GM18505 (cell line): ENCODE measurements around the gene ABLIM1.

Experiments used
- ATAC-seq: cut with Tn5 transposase; IDR thresholded peaks from one replicate; pipeline ENCODE4 v1.9.1; 2021; ENCODE audit not compliant: unreplicated experiment
- POLR2A ChIP-seq: IDR thresholded peaks from 4 replicates; pipeline ENCODE4 v1.6.1; 2011; ENCODE audit warnings: borderline replicate concordance; ENCODE audit not compliant: insufficient read depth, insufficient read length; ENCODE audit errors: extremely low read depth

The ABLIM1 gene

DNA sequence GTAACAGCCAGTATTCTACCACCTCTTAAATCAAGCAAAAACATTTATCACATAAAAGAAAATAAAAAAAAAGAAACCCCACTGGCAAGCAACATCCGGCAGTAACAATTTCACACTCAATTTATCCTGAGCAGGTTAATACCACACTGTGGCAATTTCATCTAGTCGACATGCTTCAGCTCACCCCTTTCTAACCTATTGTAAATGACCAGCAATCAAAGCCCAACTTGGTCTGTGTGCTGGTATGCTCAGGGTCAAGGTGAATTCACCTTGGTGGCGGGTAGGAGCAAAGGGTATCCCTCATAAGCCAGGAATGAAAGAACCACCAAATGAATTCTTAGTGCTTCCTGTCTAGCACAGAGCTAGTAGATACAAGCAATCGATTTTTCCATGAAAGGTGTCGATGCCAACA lies 144.7 kb downstream of the ABLIM1 start:
- no peak for ATAC-seq
- no peak for TF ChIP-seq POLR2A

DNA sequence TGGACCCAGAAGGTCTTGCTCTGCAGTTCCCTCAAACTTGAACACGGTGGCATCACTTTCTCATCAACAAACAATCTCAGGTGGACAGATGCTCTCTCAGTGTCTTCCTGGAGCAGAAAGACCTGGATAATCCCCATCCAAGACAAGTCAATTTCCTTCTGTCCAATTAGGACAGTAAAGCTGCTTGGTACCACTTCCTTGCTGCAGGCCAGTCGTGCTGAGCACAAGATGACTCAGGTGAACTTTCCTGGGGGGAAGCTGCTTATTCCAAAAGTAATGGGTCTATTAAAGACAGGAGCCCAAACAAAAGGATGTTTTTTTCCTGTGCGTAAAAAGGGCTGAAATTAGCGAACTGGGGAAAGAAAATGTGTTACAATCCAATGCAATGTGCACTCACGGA lies 146.2 kb downstream of the ABLIM1 start:
- ATAC-seq = no peak
- TF ChIP-seq POLR2A = no peak

DNA sequence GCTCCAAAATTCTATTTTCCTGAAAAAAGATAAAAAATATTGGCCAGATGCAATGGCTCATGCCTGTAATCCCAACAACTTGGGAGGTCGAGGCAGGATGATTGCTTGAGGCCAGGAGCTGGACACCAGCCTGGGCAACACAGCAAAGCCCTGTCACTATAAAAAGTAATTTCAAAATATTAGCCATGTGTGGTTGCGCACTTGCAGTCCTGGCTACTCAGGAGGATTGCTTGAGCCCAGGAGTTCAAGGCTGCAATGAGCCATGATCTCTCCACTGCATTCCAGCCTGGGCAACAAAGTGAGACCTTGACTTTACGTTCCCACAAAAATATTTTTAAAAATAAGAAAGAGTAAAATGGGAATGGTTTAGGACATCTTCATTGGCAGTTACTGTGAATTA lies 149.7 kb downstream of the ABLIM1 start:
- ATAC-seq = no peak
- no peak for TF ChIP-seq POLR2A

DNA sequence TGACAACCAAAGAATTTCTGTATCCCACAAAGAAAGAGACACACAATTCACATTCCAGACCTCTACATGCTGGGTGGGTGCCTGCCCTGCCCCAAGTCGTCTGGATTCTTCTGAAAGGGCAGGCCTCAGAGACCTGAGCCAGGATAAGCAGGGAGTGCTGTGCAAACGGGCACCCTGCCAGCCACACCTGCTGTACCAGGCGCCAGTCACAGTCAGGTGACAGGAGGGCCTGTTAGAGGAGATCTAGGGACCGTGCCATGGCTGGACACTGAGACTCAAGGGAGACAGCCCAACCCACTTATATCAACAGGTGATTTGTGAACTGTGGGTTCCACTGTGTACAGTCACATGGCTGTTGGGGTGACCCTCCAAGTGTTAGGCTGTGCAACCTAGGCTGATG lies 150.6 kb downstream of the ABLIM1 start:
- TF ChIP-seq POLR2A = no peak
- no peak for ATAC-seq

DNA sequence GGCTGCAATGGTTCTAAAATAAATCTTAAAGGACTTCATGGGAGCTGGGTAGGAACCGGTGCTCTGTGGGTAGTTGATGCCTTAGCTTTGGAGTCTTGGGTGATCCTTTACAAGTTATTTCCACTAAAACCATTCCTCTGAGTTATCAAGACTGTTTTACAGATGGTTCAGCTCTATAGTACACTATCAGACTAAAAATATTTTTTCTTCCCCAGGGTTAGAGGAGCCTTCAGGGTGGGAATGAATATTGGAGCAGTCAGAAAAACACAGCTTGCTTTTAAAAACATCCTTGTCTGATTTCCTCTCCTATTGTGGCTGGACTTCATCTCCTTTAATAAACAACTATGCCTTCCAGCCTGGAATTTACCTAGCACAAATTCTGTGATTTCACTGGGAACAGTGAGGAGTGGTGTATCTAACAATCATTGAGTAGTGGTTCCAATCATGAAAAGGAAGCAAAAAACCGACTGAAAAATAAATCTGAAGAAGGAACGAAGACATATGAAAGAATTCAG lies 151.1 kb downstream of the ABLIM1 start:
- ATAC-seq = no peak
- TF ChIP-seq POLR2A = no peak

DNA sequence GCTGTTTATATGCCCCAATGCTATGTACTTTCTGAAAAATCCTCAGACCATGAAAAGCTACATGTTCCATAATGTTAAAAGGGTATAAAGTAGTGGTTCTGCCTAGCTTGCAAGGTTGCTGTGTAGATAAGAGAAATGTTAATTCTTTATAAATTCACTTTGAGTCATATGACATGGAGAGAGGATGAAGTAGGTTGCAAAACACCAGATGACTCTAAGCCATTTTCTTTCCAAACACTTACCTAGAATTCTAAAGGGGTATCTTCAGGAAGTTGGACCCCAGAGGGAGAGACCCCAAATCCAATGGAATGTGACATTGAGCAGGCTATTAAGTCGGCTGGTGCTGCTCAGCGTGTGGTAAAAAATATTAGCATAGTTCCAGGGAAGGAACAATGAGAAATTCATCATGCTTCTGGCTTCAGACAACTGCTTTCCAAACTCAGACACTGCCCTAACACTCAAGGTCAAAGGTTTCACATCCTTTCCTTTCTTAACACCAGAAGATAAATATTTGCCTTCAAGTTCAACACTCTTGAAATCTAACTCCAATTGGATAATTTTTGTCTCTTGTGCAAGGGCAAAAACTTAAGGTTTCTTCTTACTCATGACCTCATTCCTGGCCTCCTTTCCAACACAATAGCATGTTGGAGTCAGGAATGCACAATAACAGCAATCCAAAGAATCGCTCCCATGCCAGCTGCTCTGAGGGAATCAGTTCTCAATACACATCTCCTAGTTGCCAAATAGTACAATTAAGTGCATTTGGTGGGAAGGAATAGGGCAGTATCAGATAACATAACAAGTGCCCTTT lies 153.1 kb downstream of the ABLIM1 start:
- ATAC-seq = no peak
- no peak for TF ChIP-seq POLR2A

DNA sequence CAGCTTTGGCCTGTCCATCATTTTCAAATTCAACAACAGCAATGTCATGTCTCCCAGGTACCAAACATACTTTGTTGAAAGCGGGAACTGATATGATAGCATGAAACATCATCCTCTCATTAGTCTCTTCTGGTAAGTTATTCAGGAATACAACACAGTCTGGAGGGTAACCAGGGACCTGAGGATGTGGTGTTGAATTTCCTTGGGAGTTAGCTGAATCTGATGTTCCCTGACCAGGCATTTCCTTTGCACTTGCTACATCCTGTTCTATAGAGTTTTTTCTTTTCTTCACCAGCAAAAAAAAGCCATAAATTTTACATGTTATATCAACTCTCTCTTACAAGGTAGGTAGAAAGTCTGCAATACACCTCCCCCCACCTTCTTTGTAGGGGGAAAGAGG lies 156.0 kb downstream of the ABLIM1 start:
- no peak for TF ChIP-seq POLR2A
- ATAC-seq = no peak

DNA sequence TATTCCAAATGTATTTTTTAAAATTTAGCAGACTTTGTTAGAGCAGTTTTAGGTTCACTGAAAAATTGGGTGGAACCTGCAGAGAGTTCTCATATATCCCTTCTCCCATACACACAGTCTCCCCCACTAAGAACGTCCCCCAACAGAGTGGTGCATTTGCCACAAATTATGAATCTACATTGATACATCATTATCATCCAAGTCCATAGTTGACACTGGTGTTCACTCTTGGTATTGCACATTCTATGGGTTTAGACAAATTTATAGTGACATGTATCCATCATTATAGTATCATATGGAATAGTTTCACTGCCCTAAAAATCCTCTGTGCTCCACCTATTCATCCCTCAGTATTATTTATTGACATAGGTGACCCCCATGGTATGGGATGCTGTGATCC lies 156.4 kb downstream of the ABLIM1 start:
- TF ChIP-seq POLR2A = no peak

DNA sequence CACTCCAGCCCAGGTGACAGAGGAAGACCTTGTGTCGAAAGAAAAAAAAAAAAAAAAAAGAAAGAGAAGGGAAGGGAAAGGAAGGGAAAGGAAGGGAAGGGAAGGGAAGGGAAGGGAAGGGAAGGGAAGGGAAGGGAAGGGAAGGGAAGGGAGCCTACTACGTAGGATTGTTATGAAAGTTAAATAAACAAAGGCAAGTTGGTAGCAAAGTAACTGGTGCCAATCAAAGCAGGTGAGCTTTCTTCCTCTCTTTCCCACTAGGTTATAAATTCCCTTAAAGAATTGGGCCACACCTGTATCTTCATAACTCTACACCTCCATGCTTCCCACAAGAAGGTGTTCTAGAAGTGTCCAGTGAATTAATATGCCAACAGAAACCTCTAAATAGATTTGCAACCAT lies 157.4 kb downstream of the ABLIM1 start:
- no peak for ATAC-seq
- TF ChIP-seq POLR2A = no peak

More for the DNA sequence above, 156.4 kb downstream of the ABLIM1 start:
- ATAC-seq = no peak

DNA sequence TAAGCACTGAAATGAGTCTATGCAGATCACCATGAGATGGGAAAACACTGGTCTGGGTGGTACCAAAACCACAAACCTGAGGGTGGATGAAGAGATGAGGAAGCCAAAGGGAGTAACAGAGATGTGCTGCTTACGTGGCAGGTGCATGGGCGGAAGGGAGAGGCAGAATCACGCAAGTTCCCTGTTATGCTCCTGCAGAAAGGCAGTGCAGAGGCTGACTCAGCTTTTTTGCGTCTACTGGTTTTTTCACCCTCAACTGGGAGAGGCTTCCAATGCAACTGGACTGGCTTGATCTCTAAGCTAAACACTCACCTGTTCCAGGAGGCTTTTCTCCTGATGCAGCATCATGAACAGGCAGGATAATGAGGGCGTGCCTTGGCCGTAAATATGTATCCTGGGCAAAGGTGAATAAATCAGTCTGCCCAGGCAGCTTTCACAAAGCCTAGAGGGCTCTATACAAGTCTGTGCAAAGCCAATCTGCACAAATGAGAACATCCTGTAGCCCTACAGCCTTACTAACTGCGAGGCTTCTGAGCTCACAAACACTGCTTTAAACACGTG lies 158.4 kb downstream of the ABLIM1 start:
- TF ChIP-seq POLR2A = no peak

DNA sequence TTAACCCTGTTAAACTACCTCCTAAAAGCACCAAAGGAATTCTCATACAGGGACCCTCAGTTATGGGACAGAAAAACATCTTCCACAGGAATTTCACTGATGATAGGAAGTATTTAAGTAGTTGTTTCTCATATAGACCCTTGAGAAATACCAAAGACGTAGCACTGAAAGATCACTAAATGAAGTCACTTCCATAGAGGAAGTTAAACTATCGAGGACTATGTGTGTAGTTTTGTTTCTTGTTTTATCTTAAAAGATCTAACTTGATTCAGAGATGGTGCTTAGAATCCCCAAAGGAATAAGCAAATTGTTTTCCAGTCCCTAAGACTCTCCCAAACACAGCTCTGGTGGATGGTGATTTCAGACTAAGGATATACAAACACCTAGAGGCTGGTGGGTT lies 159.0 kb downstream of the ABLIM1 start:
- TF ChIP-seq POLR2A = no peak
- peak; percentile 24 for ATAC-seq

More for the DNA sequence above, 158.4 kb downstream of the ABLIM1 start:
- ATAC-seq = peak; percentile 32

DNA sequence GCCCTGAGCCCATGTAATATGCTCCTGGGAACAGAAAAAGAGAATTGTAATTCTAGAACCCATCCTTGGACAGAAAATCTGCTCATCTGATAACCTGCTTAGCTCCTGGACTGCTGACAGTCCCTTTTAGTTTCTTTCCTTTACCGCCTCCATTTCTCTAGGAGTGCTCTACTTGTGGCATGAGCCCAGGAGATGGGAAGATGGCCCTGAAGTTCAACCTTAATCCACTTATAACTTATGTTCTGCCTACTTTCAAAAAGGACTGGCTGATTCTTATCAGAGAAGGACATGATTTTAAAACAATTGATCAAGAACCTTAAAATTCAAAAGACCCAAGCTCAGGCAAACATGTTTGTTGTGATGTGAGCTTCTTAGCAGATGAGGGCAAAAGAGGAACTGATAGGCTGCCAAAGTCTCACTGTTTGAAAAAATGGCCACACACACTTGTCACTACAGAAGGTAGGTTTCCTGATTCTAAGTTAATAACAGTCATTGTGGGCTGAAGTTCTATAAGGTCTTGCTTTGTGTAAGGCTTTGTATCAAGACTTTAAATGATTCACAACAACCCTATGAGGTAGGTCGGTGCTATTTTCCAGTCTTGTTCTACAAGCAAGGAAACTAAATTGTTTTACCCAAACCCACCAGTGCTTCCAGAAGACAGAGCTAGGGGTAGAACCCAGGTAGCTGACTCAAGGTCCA lies 159.5 kb downstream of the ABLIM1 start:
- peak; percentile 40 for TF ChIP-seq POLR2A
- peak; percentile 55 for ATAC-seq

DNA sequence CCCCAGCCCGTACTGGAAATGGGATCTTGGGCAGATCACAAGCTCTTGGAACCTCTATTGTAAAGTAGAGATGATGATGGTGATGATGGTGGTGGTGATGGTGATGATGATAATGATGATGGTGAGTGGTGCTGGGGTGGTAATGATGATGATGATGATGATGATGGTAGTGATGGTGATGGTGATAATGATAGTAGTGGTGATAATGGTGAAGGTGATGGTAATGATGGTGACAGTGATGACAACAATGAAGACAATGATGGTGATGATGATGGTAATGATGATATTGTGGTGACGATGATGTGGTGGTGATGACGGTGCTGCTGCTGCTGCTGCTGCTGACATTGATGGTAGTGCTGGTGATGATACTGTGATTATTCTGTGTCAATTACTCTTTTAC lies 162.8 kb downstream of the ABLIM1 start:
- no peak for TF ChIP-seq POLR2A
- ATAC-seq = no peak

DNA sequence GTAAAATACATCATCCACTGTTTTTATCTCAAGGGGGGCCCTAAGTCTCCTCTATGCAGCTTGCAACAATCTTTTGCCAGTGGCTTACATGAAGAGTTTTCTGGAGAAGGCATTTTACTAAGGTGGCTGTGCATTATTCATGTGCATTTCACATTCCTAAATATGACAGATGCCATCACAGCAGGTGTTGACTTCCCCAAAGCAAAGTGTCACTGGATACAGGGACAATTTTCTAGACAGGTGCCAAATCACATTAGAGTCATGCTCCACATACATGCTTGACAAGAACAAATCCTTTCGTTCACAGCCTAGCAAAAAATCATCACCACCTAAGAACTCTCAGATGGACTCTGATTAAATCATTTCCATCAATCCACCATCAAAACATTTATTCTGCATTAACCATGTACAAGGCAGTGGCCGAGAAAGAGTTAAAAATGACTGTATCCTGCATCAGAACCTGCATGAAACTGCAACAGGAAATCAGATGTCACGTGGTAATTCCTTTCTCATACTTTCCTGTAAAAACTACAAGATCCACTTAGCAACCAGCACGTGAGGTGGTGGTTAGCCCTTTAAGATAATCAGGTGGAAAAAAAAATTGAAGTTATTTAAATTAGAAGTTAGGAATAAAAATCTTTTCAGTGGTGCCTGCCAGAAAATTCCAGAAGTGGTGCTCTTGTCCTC lies 165.6 kb downstream of the ABLIM1 start:
- ATAC-seq = no peak
- TF ChIP-seq POLR2A = no peak

DNA sequence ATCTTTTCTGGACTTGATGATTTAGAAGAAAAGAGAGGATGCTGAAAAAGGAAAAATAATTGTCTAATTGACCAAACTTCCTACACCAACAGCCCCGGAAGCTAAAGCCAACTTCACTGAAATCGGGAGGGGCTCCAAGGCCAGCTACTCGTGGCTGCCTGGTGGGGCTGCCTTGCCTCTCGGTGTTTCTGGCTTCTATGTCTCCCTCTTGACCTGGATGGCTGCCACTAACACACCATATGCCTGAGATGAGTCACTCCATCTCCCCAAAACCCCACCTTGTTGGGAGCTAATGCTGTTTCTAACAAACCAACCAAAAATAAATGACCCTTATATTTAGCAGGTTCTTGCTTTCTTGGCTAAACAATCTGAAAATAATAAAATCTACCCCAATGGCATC lies 166.1 kb downstream of the ABLIM1 start:
- no peak for TF ChIP-seq POLR2A
- ATAC-seq = no peak
